GM19238 (cell line): Measurements from ENCODE around the gene AATF.

Source experiments
- DNase-seq: peaks from one replicate; pipeline ENCODE4 v3.0.0; 2011; ENCODE audit warnings: low spot score; ENCODE audit not compliant: insufficient read length

Gene AATF

GRCh38 chr17:36930583-36930900 lies 18.2 kb upstream of the AATF start:
- DNase-seq: no peak

GRCh38 chr17:36931096-36931696 lies 17.6 kb upstream of the AATF start:
- DNase-seq: no peak

- DNase-seq: no peak
These were observed 16.9 kb upstream of the AATF start for GRCh38 chr17:36931697-36932382.

- DNase-seq: no peak
These were observed 16.4 kb upstream of the AATF start for GRCh38 chr17:36932383-36932693.

GRCh38 chr17:36932694-36933511 lies 15.9 kb upstream of the AATF start:
- no peak for DNase-seq

GRCh38 chr17:36933512-36934143 lies 15.1 kb upstream of the AATF start:
- DNase-seq: no peak

GRCh38 chr17:36934144-36934691 lies 14.5 kb upstream of the AATF start:
- DNase-seq: no peak

GRCh38 chr17:36934692-36935630 lies 13.8 kb upstream of the AATF start:
- no peak for DNase-seq

GRCh38 chr17:36935671-36936454 lies 12.9 kb upstream of the AATF start:
- DNase-seq: no peak

GRCh38 chr17:36936455-36937000 lies 12.2 kb upstream of the AATF start:
- DNase-seq: no peak

GRCh38 chr17:36937001-36937958 lies 11.5 kb upstream of the AATF start, which contains the start of gene LHX1:
Gene LHX1 (plus strand): TSS chr17:36937475. CDS start chr17:36938198, 723 bp downstream.
- DNase-seq: no peak

- DNase-seq: no peak
These were observed 10.7 kb upstream of the AATF start for GRCh38 chr17:36937959-36938565.

- no peak for DNase-seq
These were observed 10.1 kb upstream of the AATF start for GRCh38 chr17:36938566-36939051.

GRCh38 chr17:36939052-36939801 lies 9.5 kb upstream of the AATF start:
- DNase-seq: no peak

- no peak for DNase-seq
These were observed 8.9 kb upstream of the AATF start for GRCh38 chr17:36939802-36940312.

- no peak for DNase-seq
These were observed 8.2 kb upstream of the AATF start for GRCh38 chr17:36940313-36941264.
